Astrocyte (in vitro differentiated cells and primary cell): Measurements from ENCODE around the gene KHDC3L. TPM values are rescaled to one million over a fixed set of nuclear protein-coding genes. Genes with fewer than 3 reads are reported as not detected.

ENCODE experiments used
- DNase-seq: peaks from one replicate; pipeline ENCODE4 v3.0.0-alpha.2; 2010; ENCODE audit warnings: low read depth
- FAIRE-seq: peaks from 2 replicates; lab custom pipeline; 2011; peaks lifted over from hg19 to GRCh38; lab: Jason Lieb, UNC
- H2AFZ ChIP-seq: 2 replicates; pipeline ENCODE4 v1.6.0; 2012; ENCODE audit warnings: low read depth, low read length, inconsistent platforms
- H3K27ac ChIP-seq: 2 replicates; pipeline ENCODE4 v1.5.1; 2011; ENCODE audit warnings: low read depth, low read length, inconsistent platforms
- H3K27me3 ChIP-seq: 2 replicates; pipeline ENCODE4 v1.6.0; 2011; ENCODE audit warnings: low read length, inconsistent platforms; ENCODE audit not compliant: insufficient read depth
- H3K36me3 ChIP-seq: 2 replicates; pipeline ENCODE4 v1.5.1; 2011; ENCODE audit warnings: low read length, inconsistent platforms; ENCODE audit not compliant: insufficient read depth
- H3K4me1 ChIP-seq: 2 replicates; pipeline ENCODE4 v1.5.1; 2011; ENCODE audit warnings: low read length, inconsistent platforms; ENCODE audit not compliant: insufficient read depth
- H3K4me2 ChIP-seq: 2 replicates; pipeline ENCODE4 v1.6.0; 2012; ENCODE audit warnings: low read length, inconsistent platforms
- H3K4me3 ChIP-seq: 2 replicates; pipeline ENCODE4 v1.5.1; 2011; ENCODE audit warnings: low read depth, mild to moderate bottlenecking, low read length, inconsistent platforms; ENCODE audit not compliant: insufficient read depth
- H3K79me2 ChIP-seq: 2 replicates; pipeline ENCODE4 v1.6.0; 2012; ENCODE audit warnings: mild to moderate bottlenecking, low read length, inconsistent platforms; ENCODE audit not compliant: insufficient read depth
- H3K9ac ChIP-seq: 2 replicates; pipeline ENCODE4 v1.6.0; 2012; ENCODE audit warnings: mild to moderate bottlenecking, low read length, inconsistent platforms
- H3K9me3 ChIP-seq: 2 replicates; pipeline ENCODE4 v1.5.1; 2012; ENCODE audit warnings: low read depth, mild to moderate bottlenecking, low read length, inconsistent platforms; ENCODE audit not compliant: insufficient read depth
- H4K20me1 ChIP-seq: 2 replicates; pipeline ENCODE4 v1.6.0; 2012; ENCODE audit warnings: low read length, inconsistent platforms; ENCODE audit not compliant: insufficient read depth
- H3K27ac Mint-ChIP-seq: one replicate; pipeline ENCODE4 v1.8.0; 2021; ENCODE audit warnings: mild to moderate bottlenecking, mixed read lengths; ENCODE audit not compliant: unreplicated experiment
- H3K27me3 Mint-ChIP-seq: one replicate; pipeline ENCODE4 v1.8.0; 2021; ENCODE audit warnings: low read depth, mixed read lengths; ENCODE audit not compliant: unreplicated experiment
- H3K36me3 Mint-ChIP-seq: one replicate; pipeline ENCODE4 v1.8.0; 2021; ENCODE audit warnings: low read depth, mixed read lengths; ENCODE audit not compliant: unreplicated experiment
- H3K4me1 Mint-ChIP-seq: one replicate; pipeline ENCODE4 v1.8.0; 2021; ENCODE audit warnings: low read depth, mixed read lengths; ENCODE audit not compliant: unreplicated experiment
- H3K4me3 Mint-ChIP-seq: one replicate; pipeline ENCODE4 v1.8.0; 2021; ENCODE audit warnings: mild to moderate bottlenecking, moderate library complexity, mixed read lengths; ENCODE audit not compliant: unreplicated experiment
- H3K9me3 Mint-ChIP-seq: one replicate; pipeline ENCODE4 v1.8.0; 2021; ENCODE audit warnings: mild to moderate bottlenecking, mixed read lengths; ENCODE audit not compliant: unreplicated experiment
- CTCF ChIP-seq: IDR thresholded peaks from 2 replicates; pipeline ENCODE4 v1.5.1; 2011; ENCODE audit warnings: low read depth, mild to moderate bottlenecking, inconsistent platforms, low read length, moderate library complexity; ENCODE audit not compliant: insufficient read depth
- EZH2 ChIP-seq: IDR thresholded peaks from 2 replicates; pipeline ENCODE4 v1.6.1; 2012; ENCODE audit warnings: mild to moderate bottlenecking, low read length, inconsistent platforms; ENCODE audit not compliant: insufficient read depth
- total RNA-seq: library from RNA; stranded (reverse); gene quantifications from 2 replicates; pipeline ENCODE4 v1.2.1, GENCODE V29; 2021

Gene KHDC3L
- total RNA-seq, 1 donor from 2014 or later: not detected

GRCh38 chr6:73341335-73341734 lies 21.1 kb upstream of the KHDC3L start:
- DNase-seq (no peak), FAIRE-seq (no peak)
- Histone ChIP-seq H3K9me3 (no peaks in the 10 kb centered on the region), H3K36me3 (no peaks in the 10 kb centered on the region), H3K27ac (no peak overlapping the region), H3K4me1 (no peaks in the 10 kb centered on the region), H3K4me3 (no peak overlapping the region), H2AFZ (no peak overlapping the region), H3K9ac (no peak overlapping the region), H3K4me2 (no peak overlapping the region), H4K20me1 (no peaks in the 10 kb centered on the region), H3K27me3 (no peaks in the 10 kb centered on the region), H3K79me2 (no peaks in the 10 kb centered on the region)
- H3K27me3 Mint-ChIP-seq: no peaks in the 10 kb centered on the region
- no peak overlapping the region for H3K4me3 Mint-ChIP-seq
- H3K27ac Mint-ChIP-seq: no peak overlapping the region
- H3K36me3 Mint-ChIP-seq: no peaks in the 10 kb centered on the region
- H3K4me1 Mint-ChIP-seq: no peaks in the 10 kb centered on the region
- TF ChIP-seq EZH2 (no peak), CTCF (no peak)
- peaks cover 3% of the 10 kb centered on the region for H3K9me3 Mint-ChIP-seq

DNA sequence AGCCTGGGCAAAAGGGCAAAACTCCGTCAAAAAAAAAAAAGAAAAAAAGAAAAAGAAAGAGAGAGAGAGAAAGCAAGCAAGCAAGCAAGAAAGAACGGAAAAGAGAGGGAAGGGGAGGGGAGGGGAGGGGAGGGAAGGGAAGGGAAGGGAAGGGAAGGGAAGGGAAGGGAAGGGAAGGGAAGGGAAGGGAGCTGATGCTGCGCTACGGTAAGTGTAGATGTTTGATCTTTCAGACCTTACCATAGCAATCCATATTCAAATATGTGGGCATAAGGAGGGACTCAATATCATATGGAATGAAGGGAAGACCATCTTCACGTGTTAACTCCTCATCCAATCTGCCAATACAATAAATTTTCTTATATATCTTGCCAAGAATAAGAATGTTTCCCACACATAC lies 20.3 kb upstream of the KHDC3L start:
- H3K27me3 ChIP-seq: peaks cover 1% of the 10 kb centered on the region
- H2AFZ ChIP-seq: no peak overlapping the region
- TF ChIP-seq EZH2: no peak
- TF ChIP-seq CTCF: no peak
- no peaks in the 10 kb centered on the region for H3K36me3 ChIP-seq
- no peak for DNase-seq
- no peak overlapping the region for H3K4me3 ChIP-seq
- Mint-ChIP-seq H3K4me1 (no peaks in the 10 kb centered on the region), H3K36me3 (no peaks in the 10 kb centered on the region), H3K27ac (no peak overlapping the region), H3K27me3 (no peaks in the 10 kb centered on the region), H3K9me3 (peaks cover 3% of the 10 kb centered on the region), H3K4me3 (no peak overlapping the region)
- no peaks in the 10 kb centered on the region for H3K9me3 ChIP-seq
- no peaks in the 10 kb centered on the region for H3K79me2 ChIP-seq
- H3K27ac ChIP-seq: no peak overlapping the region
- no peak overlapping the region for H3K9ac ChIP-seq
- H4K20me1 ChIP-seq: no peaks in the 10 kb centered on the region
- no peaks in the 10 kb centered on the region for H3K4me1 ChIP-seq
- FAIRE-seq: no peak
- no peak overlapping the region for H3K4me2 ChIP-seq

- Histone ChIP-seq H3K27me3 (peaks cover 4% of the 10 kb centered on the region), H3K4me3 (no peak overlapping the region), H3K9me3 (no peaks in the 10 kb centered on the region), H3K36me3 (no peaks in the 10 kb centered on the region), H3K27ac (no peak overlapping the region), H2AFZ (no peak overlapping the region), H3K4me2 (no peak overlapping the region), H4K20me1 (no peaks in the 10 kb centered on the region), H3K79me2 (no peaks in the 10 kb centered on the region), H3K4me1 (no peaks in the 10 kb centered on the region), H3K9ac (no peak overlapping the region)
- DNase-seq (no peak), FAIRE-seq (peak; percentile 13)
- Mint-ChIP-seq H3K27me3 (no peaks in the 10 kb centered on the region), H3K27ac (no peak overlapping the region), H3K4me3 (no peak overlapping the region), H3K9me3 (peaks cover 3% of the 10 kb centered on the region), H3K4me1 (no peaks in the 10 kb centered on the region), H3K36me3 (no peaks in the 10 kb centered on the region)
- TF ChIP-seq CTCF (no peak), EZH2 (no peak)
Measured at GRCh38 chr6:73343164-73343563, 19.3 kb upstream of the KHDC3L start.
